Mesenchymal stem cell (in vitro differentiated cells and primary cell): ENCODE data around the gene RIF1.

ENCODE experiments used
- DNase-seq: peaks from one replicate; pipeline ENCODE4 v3.0.0-alpha.2; 2013
- H2AFZ ChIP-seq: one replicate; pipeline ENCODE4 v1.6.1; 2013; ENCODE audit warnings: low read depth, mild to moderate bottlenecking, control low read depth, inconsistent platforms, low read length, moderate library complexity
- H2AK5ac ChIP-seq: 2 replicates; pipeline ENCODE4 v1.6.1; 2013; ENCODE audit warnings: low read length, moderate library complexity, mild to moderate bottlenecking, inconsistent platforms; ENCODE audit not compliant: severe bottlenecking
- H2BK120ac ChIP-seq: one replicate; pipeline ENCODE4 v1.6.1; 2013; ENCODE audit warnings: low read depth, mild to moderate bottlenecking, inconsistent platforms, low read length, moderate library complexity
- H2BK12ac ChIP-seq, 2 experiments: one replicate each; pipeline ENCODE4 v1.6.1; 2013; ENCODE audit warnings: inconsistent platforms in 2 of 2, low read length in 2 of 2, mild to moderate bottlenecking in 2 of 2, moderate library complexity in 2 of 2, control low read depth in 1 of 2
- H2BK15ac ChIP-seq: one replicate; pipeline ENCODE4 v1.6.1; 2013; ENCODE audit warnings: mild to moderate bottlenecking, low read depth, inconsistent platforms; ENCODE audit not compliant: poor library complexity, severe bottlenecking
- H2BK5ac ChIP-seq: 2 replicates; pipeline ENCODE4 v1.6.1; 2013; ENCODE audit warnings: low read depth, mild to moderate bottlenecking, low read length, control low read depth, inconsistent platforms; ENCODE audit not compliant: poor library complexity, severe bottlenecking
- H3K14ac ChIP-seq, 2 experiments: one replicate each; pipeline ENCODE4 v1.6.1; 2013; ENCODE audit warnings: inconsistent platforms in 2 of 2, low read length in 2 of 2, control low read depth in 1 of 2, mild to moderate bottlenecking in 1 of 2, moderate library complexity in 1 of 2
- H3K18ac ChIP-seq, 2 experiments: one replicate each; pipeline ENCODE4 v1.6.1; 2013; ENCODE audit warnings: inconsistent platforms in 2 of 2, low read length in 2 of 2, control low read depth in 1 of 2, low read depth in 1 of 2, mild to moderate bottlenecking in 1 of 2
- H3K23ac ChIP-seq, 2 experiments: one replicate each; pipeline ENCODE4 v1.6.1; 2013; ENCODE audit warnings: inconsistent platforms in 2 of 2, low read length in 2 of 2, mild to moderate bottlenecking in 2 of 2, moderate library complexity in 2 of 2, control low read depth in 1 of 2
- H3K27ac ChIP-seq: 2 replicates; pipeline ENCODE4 v1.5.1; 2013; ENCODE audit warnings: mild to moderate bottlenecking, moderate library complexity, low read length, control low read depth, inconsistent platforms; ENCODE audit not compliant: poor library complexity, severe bottlenecking
- H3K27me3 ChIP-seq, 2 experiments: 2 replicates each; pipeline versions ENCODE4 v1.6.1 to v1.7.0; 2013; ENCODE audit warnings: low read length in 2 of 2, mild to moderate bottlenecking in 2 of 2, moderate library complexity in 2 of 2, control low read depth in 1 of 2, inconsistent platforms in 1 of 2; ENCODE audit not compliant: control insufficient read depth in 1 of 2, insufficient read depth in 1 of 2
- H3K36me3 ChIP-seq, 2 experiments: 2 replicates each; pipeline versions ENCODE4 v1.6.1 to v1.7.0; 2013; ENCODE audit warnings: low read length in 2 of 2, control low read depth in 1 of 2, inconsistent platforms in 1 of 2, low read depth in 1 of 2, mild to moderate bottlenecking in 1 of 2; ENCODE audit not compliant: insufficient read depth in 2 of 2, control insufficient read depth in 1 of 2
- H3K4ac ChIP-seq, 2 experiments: one replicate each; pipeline ENCODE4 v1.6.1; 2013; ENCODE audit warnings: inconsistent platforms in 2 of 2, low read length in 2 of 2, mild to moderate bottlenecking in 2 of 2, moderate library complexity in 2 of 2, control low read depth in 1 of 2, low read depth in 1 of 2
- H3K4me1 ChIP-seq: 2 replicates; pipeline ENCODE4 v1.6.1; 2013; ENCODE audit warnings: low read depth, low read length, control low read depth; ENCODE audit not compliant: control insufficient read depth, insufficient read depth
- H3K4me2 ChIP-seq: 2 replicates; pipeline ENCODE4 v1.6.1; 2013; ENCODE audit warnings: low read length, mild to moderate bottlenecking, inconsistent platforms; ENCODE audit not compliant: poor library complexity, severe bottlenecking
- H3K4me3 ChIP-seq, 2 experiments: 2 replicates each; pipeline versions ENCODE4 v1.5.1 to v1.7.0; 2013; ENCODE audit warnings: low read length in 2 of 2, mild to moderate bottlenecking in 2 of 2, control low read depth in 1 of 2, low read depth in 1 of 2; ENCODE audit not compliant: insufficient read depth in 1 of 2
- H3K79me1 ChIP-seq: replicated peaks from 2 replicates; pipeline ENCODE4 v1.6.1; 2013; ENCODE audit warnings: mild to moderate bottlenecking, control low read depth, low read length, inconsistent platforms; ENCODE audit not compliant: poor library complexity, severe bottlenecking
- H3K9ac ChIP-seq: 2 replicates; pipeline ENCODE4 v1.7.0; 2013; ENCODE audit warnings: mild to moderate bottlenecking, low read length, moderate library complexity
- H3K9me3 ChIP-seq: 2 replicates; pipeline ENCODE4 v1.7.0; 2013; ENCODE audit warnings: mild to moderate bottlenecking, low read length; ENCODE audit not compliant: control insufficient read depth
- H4K8ac ChIP-seq: one replicate; pipeline ENCODE4 v1.6.1; 2013; ENCODE audit warnings: inconsistent platforms, mild to moderate bottlenecking, low read length, moderate library complexity
- H4K91ac ChIP-seq: one replicate; pipeline ENCODE4 v1.6.1; 2013; ENCODE audit warnings: mild to moderate bottlenecking, low read length, inconsistent platforms
- WGBS: methylation state at CpG from one replicate; pipeline ENCODE4 v1.1.7; 2013; ENCODE audit warnings: mixed read lengths; 5-methylcytosine and 5-hydroxymethylcytosine counted together

The RIF1 gene

DNA sequence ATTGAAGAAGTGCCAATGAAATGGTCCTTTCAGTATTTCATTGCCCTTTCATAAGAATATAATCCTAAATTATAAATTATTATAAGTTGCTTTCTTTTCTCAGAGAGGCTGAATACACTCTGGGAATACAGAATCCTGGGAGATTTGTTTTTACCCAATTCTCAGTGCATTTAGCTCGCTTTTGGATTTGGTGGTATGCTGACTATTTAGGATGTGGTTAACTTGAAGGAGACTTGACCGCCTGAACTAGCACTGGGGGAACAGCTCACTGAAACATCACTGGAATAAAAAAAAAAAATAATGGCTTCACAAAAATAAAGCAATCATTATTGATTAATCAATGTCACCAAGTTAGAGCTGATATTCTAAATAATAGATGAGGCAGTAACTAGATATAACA, 42.1 kb upstream of the RIF1 start:
- peak; percentile 18 for DNase-seq
- 75% methylated on average over 1 of the region's 2 CpGs for WGBS
- H3K4me3 ChIP-seq: no peak overlapping the region

DNA sequence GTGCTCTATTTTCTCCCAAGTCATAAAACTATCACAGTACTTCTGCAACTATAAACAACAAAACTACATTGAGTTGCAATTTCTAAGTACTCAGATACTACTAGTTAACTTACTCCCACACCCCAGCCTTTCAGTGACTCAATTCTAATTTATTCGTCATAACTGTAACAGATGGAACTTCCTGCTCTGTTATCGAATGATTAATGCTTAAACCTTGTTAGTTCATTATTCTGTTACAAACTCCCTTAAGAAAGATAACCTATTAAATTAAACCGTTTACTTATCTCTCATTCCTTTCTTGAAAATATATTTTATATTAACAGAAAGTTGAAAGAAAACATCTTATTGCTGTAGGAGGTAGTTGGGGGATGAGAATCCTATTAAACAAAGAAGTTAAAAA, 35.3 kb upstream of the RIF1 start:
- H2AFZ ChIP-seq: no peak overlapping the region
- no peak overlapping the region for H3K4me2 ChIP-seq
- no peak overlapping the region for H4K8ac ChIP-seq

More for the DNA sequence above, 42.1 kb upstream of the RIF1 start:
- Histone ChIP-seq H3K27ac (no peak overlapping the region), H3K18ac (no peak overlapping the region), H3K14ac (no peak overlapping the region), H3K4me2 (no peak overlapping the region), H3K79me1 (no peaks in the 10 kb centered on the region), H3K23ac (no peak overlapping the region), H3K9ac (no peak overlapping the region), H4K91ac (no peak overlapping the region), H2BK12ac (no peak overlapping the region), H3K9me3 (no peaks in the 10 kb centered on the region), H2BK15ac (no peak overlapping the region), H3K4ac (no peak overlapping the region), H3K4me1 (peaks cover 1% of the 10 kb centered on the region), H2BK120ac (no peak overlapping the region), H4K8ac (no peak overlapping the region), H3K27me3 (no peaks in the 10 kb centered on the region), H2AFZ (no peak overlapping the region), H2BK5ac (no peak overlapping the region), H3K36me3 (peaks cover 0 to 58% of the 10 kb centered on the region in 2 experiments), H2AK5ac (no peak overlapping the region)

DNA sequence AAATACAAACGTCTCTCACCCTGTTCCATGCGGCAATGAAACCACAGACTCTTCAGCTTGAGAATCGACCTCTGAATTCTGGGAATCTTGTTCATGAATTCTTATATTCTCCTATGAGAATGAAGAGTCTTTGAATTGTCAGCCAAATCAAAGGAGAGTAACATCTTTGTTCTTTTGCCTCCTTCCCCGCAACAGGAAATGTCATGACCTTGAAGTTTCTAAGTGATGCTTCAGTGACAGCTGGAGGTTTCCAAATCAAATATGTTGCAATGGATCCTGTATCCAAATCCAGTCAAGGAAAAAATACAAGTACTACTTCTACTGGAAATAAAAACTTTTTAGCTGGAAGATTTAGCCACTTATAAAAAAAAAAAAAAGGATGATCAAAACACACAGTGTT, 30.5 kb upstream of the RIF1 start:
- H3K18ac ChIP-seq: no peak overlapping the region
- H3K4ac ChIP-seq: no peak overlapping the region
- H2BK5ac ChIP-seq: no peak overlapping the region
- peaks cover 2% of the 10 kb centered on the region for H3K4me1 ChIP-seq
- no peak overlapping the region for H2AK5ac ChIP-seq
- peak; percentile 29 for DNase-seq
- H3K4me2 ChIP-seq: no peak overlapping the region
- H3K4me3 ChIP-seq: no peak overlapping the region
- H3K79me1 ChIP-seq: no peaks in the 10 kb centered on the region
- H4K91ac ChIP-seq: no peak overlapping the region
- H3K23ac ChIP-seq: no peak overlapping the region
- no peak overlapping the region for H4K8ac ChIP-seq
- H2AFZ ChIP-seq: no peak overlapping the region
- 80% methylated on average over 3 of the region's 4 CpGs for WGBS
- no peak overlapping the region for H2BK120ac ChIP-seq
- no peak overlapping the region for H2BK15ac ChIP-seq
- no peak overlapping the region for H2BK12ac ChIP-seq
- H3K36me3 ChIP-seq: peaks cover 0 to 3% of the 10 kb centered on the region in 2 experiments
- no peak overlapping the region for H3K27ac ChIP-seq
- H3K27me3 ChIP-seq: no peaks in the 10 kb centered on the region
- no peak overlapping the region for H3K9ac ChIP-seq
- H3K9me3 ChIP-seq: no peaks in the 10 kb centered on the region
- no peak overlapping the region for H3K14ac ChIP-seq

More for the DNA sequence above, 35.3 kb upstream of the RIF1 start:
- H2BK120ac ChIP-seq: no peak overlapping the region
- H3K4ac ChIP-seq: no peak overlapping the region
- no peaks in the 10 kb centered on the region for H3K27me3 ChIP-seq
- H3K23ac ChIP-seq: no peak overlapping the region
- H3K18ac ChIP-seq: no peak overlapping the region
- H3K4me1 ChIP-seq: no peaks in the 10 kb centered on the region
- peak overlapping the region; percentile 51 for H3K9ac ChIP-seq
- H3K79me1 ChIP-seq: no peaks in the 10 kb centered on the region
- peak overlapping the region; percentile 73 for H3K27ac ChIP-seq
- no peak overlapping the region for H4K91ac ChIP-seq
- no peak overlapping the region for H2BK15ac ChIP-seq
- peaks cover 0 to 26% of the 10 kb centered on the region in 2 experiments for H3K36me3 ChIP-seq
- H3K4me3 ChIP-seq: no peak overlapping the region
- no peak overlapping the region for H2AK5ac ChIP-seq
- no peak overlapping the region for H2BK12ac ChIP-seq
- H2BK5ac ChIP-seq: no peak overlapping the region
- DNase-seq: peak; percentile 85
- H3K14ac ChIP-seq: no peak overlapping the region
- no peaks in the 10 kb centered on the region for H3K9me3 ChIP-seq
- WGBS: 31% methylated on average over 2 of the region's 3 CpGs

DNA sequence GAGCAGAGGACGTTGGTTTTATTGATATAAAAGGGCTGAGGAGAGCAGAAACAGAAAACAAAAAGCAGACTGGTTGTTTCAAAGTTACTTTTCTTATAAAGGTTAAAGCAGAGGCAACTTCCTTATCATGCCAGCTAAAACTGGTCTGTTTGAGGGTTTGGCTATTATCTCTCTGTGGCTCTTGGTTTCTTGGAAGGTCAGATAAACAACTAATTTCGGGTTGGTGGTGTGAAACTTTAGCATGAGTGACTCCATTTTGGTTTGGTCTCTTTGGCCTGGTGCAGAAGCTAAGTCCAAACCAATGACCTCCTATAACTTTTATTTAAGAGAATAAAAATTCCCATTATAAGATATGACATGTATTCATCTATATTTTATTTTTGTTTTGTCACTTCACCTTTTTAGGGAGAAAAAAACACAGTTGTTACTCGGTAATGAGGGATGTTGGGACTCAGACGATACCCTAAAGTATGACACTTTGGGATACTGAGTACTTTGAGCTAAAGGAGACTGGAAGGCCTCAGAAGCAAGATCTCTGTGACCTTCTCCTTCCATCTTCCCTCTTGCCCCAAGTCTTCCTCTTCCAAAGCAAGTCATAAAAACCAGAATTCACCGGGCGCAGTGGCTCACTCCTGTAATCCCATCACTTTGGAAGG, 29.0 kb upstream of the RIF1 start:
- WGBS: 93% methylated on average over 5 of the region's 6 CpGs
- Histone ChIP-seq H3K9me3 (no peaks in the 10 kb centered on the region), H3K23ac (no peak overlapping the region)

More for the DNA sequence above, 29.0 kb upstream of the RIF1 start:
- no peak overlapping the region for H3K14ac ChIP-seq
- H4K8ac ChIP-seq: no peak overlapping the region
- H4K91ac ChIP-seq: no peak overlapping the region
- H2BK15ac ChIP-seq: no peak overlapping the region
- H3K4ac ChIP-seq: no peak overlapping the region
- H2BK12ac ChIP-seq: peak overlapping the region in 1 of 2 experiments; percentile 78
- no peak overlapping the region for H2BK120ac ChIP-seq
- no peak overlapping the region for H3K18ac ChIP-seq
- H3K79me1 ChIP-seq: no peaks in the 10 kb centered on the region
- H3K4me2 ChIP-seq: no peak overlapping the region
- H3K27me3 ChIP-seq: no peaks in the 10 kb centered on the region
- no peak overlapping the region for H2BK5ac ChIP-seq
- no peak overlapping the region for H3K27ac ChIP-seq
- no peak overlapping the region for H3K9ac ChIP-seq
- H3K4me3 ChIP-seq: no peak overlapping the region
- no peak overlapping the region for H2AK5ac ChIP-seq
- no peak overlapping the region for H2AFZ ChIP-seq
- peaks cover 0 to 3% of the 10 kb centered on the region in 2 experiments for H3K36me3 ChIP-seq
- peaks cover 2% of the 10 kb centered on the region for H3K4me1 ChIP-seq
- no peak for DNase-seq
